ENCODE measurements around the gene PKP4. TPM values are rescaled to one million over a fixed set of nuclear protein-coding genes. Genes with fewer than 3 reads are reported as not detected.

Gene PKP4
- total and polyA plus RNA-seq, 3 donors from 2014 or later, result 42.5 to 60.5 (median 60.0) TPM

DNA sequence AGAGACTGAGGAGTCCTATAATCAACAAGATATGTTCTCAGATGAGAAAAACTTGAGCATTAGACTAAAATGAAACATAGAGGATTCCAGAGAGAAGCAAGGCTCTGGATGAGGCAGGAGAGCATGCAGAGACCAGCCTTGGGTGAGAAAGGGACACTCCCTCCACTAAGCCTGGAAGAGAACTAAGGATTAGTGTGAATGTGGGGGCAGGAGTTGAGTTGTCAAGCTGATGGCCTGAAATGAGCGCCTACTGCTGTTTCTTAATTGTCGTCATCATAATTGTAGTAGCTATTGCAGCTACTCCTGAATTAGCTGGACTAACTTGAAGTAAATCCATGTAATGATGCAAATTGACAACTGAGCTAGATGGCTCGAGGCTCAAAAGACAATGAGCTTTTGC is 114.1 kb downstream of the PKP4 start:
- intact Hi-C loops (cut with DNase I; ENCODE audit: low total_unique reads), result no loop called here
- TF ChIP-seq, protein P1, sequence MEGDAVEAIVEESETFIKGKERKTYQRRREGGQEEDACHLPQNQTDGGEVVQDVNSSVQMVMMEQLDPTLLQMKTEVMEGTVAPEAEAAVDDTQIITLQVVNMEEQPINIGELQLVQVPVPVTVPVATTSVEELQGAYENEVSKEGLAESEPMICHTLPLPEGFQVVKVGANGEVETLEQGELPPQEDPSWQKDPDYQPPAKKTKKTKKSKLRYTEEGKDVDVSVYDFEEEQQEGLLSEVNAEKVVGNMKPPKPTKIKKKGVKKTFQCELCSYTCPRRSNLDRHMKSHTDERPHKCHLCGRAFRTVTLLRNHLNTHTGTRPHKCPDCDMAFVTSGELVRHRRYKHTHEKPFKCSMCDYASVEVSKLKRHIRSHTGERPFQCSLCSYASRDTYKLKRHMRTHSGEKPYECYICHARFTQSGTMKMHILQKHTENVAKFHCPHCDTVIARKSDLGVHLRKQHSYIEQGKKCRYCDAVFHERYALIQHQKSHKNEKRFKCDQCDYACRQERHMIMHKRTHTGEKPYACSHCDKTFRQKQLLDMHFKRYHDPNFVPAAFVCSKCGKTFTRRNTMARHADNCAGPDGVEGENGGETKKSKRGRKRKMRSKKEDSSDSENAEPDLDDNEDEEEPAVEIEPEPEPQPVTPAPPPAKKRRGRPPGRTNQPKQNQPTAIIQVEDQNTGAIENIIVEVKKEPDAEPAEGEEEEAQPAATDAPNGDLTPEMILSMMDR (IDR thresholded peaks at IDR 0.05), result no peak
- no peak for TF ChIP-seq POLR2A (IDR thresholded peaks at IDR 0.05)
- H3K27me3 ChIP-seq, result no peaks in the 10 kb centered on the region
- no peaks in the 10 kb centered on the region for H3K9me3 ChIP-seq
- no peaks in the 10 kb centered on the region for H3K4me1 ChIP-seq
- DNase-seq, result no peak
- H3K4me3 ChIP-seq, result no peak overlapping the region
- no peak overlapping the region for H3K27ac ChIP-seq
- 94 to 98% methylated on average over 3 of the region's 3 CpGs for WGBS, 2 donors
- H3K36me3 ChIP-seq (ENCODE audit: low read depth, missing control alignments), result no peaks in the 10 kb centered on the region

DNA sequence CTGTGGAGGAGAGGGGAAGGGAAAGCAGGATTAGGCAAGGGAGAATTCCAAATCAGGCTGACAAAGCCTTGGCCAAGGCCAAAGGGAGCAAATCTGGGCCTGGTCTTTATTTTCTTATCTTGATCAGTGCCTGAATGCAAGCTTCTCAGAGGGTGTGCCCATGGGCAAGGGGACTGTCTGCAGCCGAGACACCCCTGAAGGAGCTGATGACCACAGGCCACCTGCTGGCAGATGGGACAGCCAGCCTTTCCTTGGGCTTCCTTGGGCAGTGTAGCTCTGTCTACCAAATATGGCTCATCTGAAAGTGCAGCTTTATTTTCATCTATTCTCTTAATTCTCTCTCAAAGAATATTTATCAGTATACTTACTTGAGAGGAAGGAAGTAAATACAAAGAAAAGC is 117.0 kb downstream of the PKP4 start:
- DNase-seq, result no peak
- no peaks in the 10 kb centered on the region for H3K4me1 ChIP-seq
- H3K27ac ChIP-seq, result no peak overlapping the region
- H3K9me3 ChIP-seq, result no peaks in the 10 kb centered on the region
- intact Hi-C loops (cut with DNase I; ENCODE audit: low total_unique reads), result no loop called here
- TF ChIP-seq POLR2A (IDR thresholded peaks at IDR 0.05), result no peak
- TF ChIP-seq, protein P1 (IDR thresholded peaks at IDR 0.05), result no peak
- H3K27me3 ChIP-seq, result no peaks in the 10 kb centered on the region
- no peak overlapping the region for H3K4me3 ChIP-seq
- 95 to 100% methylated on average over 1 of the region's 1 CpG for WGBS, 2 donors
- no peaks in the 10 kb centered on the region for H3K36me3 ChIP-seq (ENCODE audit: low read depth, missing control alignments)

DNA sequence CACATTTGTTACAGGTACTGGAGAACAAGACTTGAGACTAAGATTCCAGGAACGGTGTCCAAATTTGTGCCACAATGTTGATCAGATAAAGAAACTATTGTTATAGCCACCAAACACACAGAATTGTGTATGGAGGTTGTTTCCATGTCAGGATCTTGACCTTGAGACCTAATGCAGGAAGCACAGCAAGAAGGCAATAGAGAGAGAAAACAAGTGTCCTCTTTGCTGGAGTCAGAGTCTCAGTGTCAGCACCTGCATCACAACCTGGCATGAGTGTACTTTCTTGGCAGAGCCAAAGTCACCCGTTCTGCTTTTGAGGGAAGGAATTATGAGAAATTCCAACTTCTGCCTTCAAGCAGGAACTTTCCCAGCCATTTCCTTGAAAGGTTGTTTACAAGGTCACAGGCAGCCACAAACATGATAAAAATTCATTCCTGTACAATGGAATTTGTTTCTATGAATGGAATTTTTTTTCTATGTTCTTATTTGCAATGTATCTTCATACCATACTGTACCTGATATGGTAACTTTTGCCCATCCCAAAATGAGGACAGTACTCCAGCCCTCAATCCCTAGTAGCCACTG is 118.4 kb downstream of the PKP4 start:
- Histone ChIP-seq H3K9me3 (no peaks in the 10 kb centered on the region), H3K4me1 (no peaks in the 10 kb centered on the region), H3K36me3 (ENCODE audit: low read depth, missing control alignments) (no peaks in the 10 kb centered on the region), H3K27me3 (no peaks in the 10 kb centered on the region), H3K4me3 (no peak overlapping the region), H3K27ac (no peak overlapping the region)
- intact Hi-C loops (cut with DNase I; ENCODE audit: low total_unique reads), result no loop called here
- WGBS, 2 donors, result 45 to 51% methylated on average over 2 of the region's 2 CpGs
- no peak for DNase-seq
- no peak for TF ChIP-seq POLR2A (IDR thresholded peaks at IDR 0.05)
- TF ChIP-seq, protein P1 (IDR thresholded peaks at IDR 0.05), result no peak

DNA sequence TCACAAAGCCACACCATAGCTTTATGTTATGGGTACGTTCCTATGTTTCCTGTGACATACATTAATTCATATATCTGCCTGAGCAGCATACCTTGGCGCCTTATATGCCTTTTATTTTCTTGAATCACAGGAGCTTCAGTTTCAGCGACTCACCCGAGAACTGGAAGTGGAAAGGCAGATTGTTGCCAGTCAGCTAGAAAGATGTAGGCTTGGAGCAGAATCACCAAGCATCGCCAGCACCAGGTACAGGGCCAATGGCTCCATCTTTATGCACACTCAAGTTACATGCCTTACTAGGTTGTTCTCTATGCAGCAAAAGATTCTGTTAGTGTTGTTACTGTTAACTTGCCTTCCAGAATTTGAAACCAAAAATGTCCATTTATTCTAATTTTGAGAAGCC is 120.4 kb downstream of the PKP4 start:
- intact Hi-C loops (cut with DNase I; ENCODE audit: low total_unique reads), result no loop called here

More for the DNA sequence above, 120.4 kb downstream of the PKP4 start:
- no peaks in the 10 kb centered on the region for H3K36me3 ChIP-seq (ENCODE audit: low read depth, missing control alignments)
- DNase-seq, result no peak
- H3K4me1 ChIP-seq, result no peaks in the 10 kb centered on the region
- H3K27me3 ChIP-seq, result no peaks in the 10 kb centered on the region
- no peak overlapping the region for H3K4me3 ChIP-seq
- no peaks in the 10 kb centered on the region for H3K9me3 ChIP-seq
- WGBS, 2 donors, result 94 to 96% methylated on average over 5 of the region's 5 CpGs
- no peak for TF ChIP-seq POLR2A (IDR thresholded peaks at IDR 0.05)
- TF ChIP-seq, protein P1 (IDR thresholded peaks at IDR 0.05), result no peak
- no peak overlapping the region for H3K27ac ChIP-seq
